ENCODE results near the gene KIAA1191. TPM values are rescaled to one million over a fixed set of nuclear protein-coding genes. Genes with fewer than 3 reads are reported as not detected.

Gene KIAA1191
- total RNA-seq, 1 experiment from 2014 or later = 128 TPM

Small RNAs within 50 kb of the gene (microRNA-seq; reads per million reads assigned to microRNA genes)
- gene MIR1271 (ENCODE audit: borderline microRNAs expressed) = not detected

Other genes with a start within 250 kb of the KIAA1191 start
- gene SIMC1, start 123.3 kb downstream of the KIAA1191 start, total RNA-seq (2021) = 16.2 and 17.7 TPM in 2 replicates
- 7.9 and 9.6 TPM in 2 replicates for gene ARL10, start 3.7 kb upstream of the KIAA1191 start, total RNA-seq (2021)
- 104 and 114 TPM in 2 replicates for gene NOP16, start 26.8 kb upstream of the KIAA1191 start, total RNA-seq (2021)
- gene HIGD2A, start 27.0 kb upstream of the KIAA1191 start, total RNA-seq (2021) = 92.3 and 92.8 TPM in 2 replicates
- 31.6 and 34.5 TPM in 2 replicates for gene CLTB, start 54.8 kb upstream of the KIAA1191 start, total RNA-seq (2021)
- 42.4 and 44.4 TPM in 2 replicates for gene FAF2, start 86.6 kb upstream of the KIAA1191 start, total RNA-seq (2021)
- gene RNF44, start 175.6 kb upstream of the KIAA1191 start, total RNA-seq (2021) = 172 and 175 TPM in 2 replicates
- 0.90 TPM in 2 replicates for gene CDHR2, start 187.6 kb upstream of the KIAA1191 start, total RNA-seq (2021)
- gene GPRIN1, start 248.4 kb upstream of the KIAA1191 start, total RNA-seq (2021) = 10.8 and 12.1 TPM in 2 replicates

Measured in H9 (cell line).